Measurements from ENCODE around the gene MLKL.

MLKL gene

GRCh38 chr16:74700438-74701225 is at the start of gene MLKL:
MLKL (minus strand) TSS chr16:74700862; CDS start chr16:74695757, 5,105 bp downstream.
- in situ Hi-C loops (cut with HindIII; ENCODE audit: low sequenced_read_pairs) = loop anchor here (5.0 kb wide), 1 partner anchor 48 kb away; no protein-coding TSS in a partner anchor

GRCh38 chr16:74749291-74750055 is 48.8 kb upstream of the MLKL start:
- in situ Hi-C loops (cut with HindIII; ENCODE audit: low sequenced_read_pairs) = no loop called here

GRCh38 chr16:74748616-74749026 is 48.0 kb upstream of the MLKL start:
- in situ Hi-C loops (cut with HindIII; ENCODE audit: low sequenced_read_pairs) = no loop called here

GRCh38 chr16:74747716-74748615 is 47.3 kb upstream of the MLKL start:
- in situ Hi-C loops (cut with HindIII; ENCODE audit: low sequenced_read_pairs) = no loop called here

GRCh38 chr16:74745926-74746325 is 45.3 kb upstream of the MLKL start:
- in situ Hi-C loops (cut with HindIII; ENCODE audit: low sequenced_read_pairs) = no loop called here

GRCh38 chr16:74745109-74745615 is 44.5 kb upstream of the MLKL start:
- in situ Hi-C loops (cut with HindIII; ENCODE audit: low sequenced_read_pairs) = no loop called here

GRCh38 chr16:74744566-74744965 is 43.9 kb upstream of the MLKL start:
- in situ Hi-C loops (cut with HindIII; ENCODE audit: low sequenced_read_pairs) = no loop called here

- in situ Hi-C loops (cut with HindIII; ENCODE audit: low sequenced_read_pairs) = no loop called here
Measured at GRCh38 chr16:74743668-74744299, 43.1 kb upstream of the MLKL start.

GRCh38 chr16:74743045-74743667 is 42.5 kb upstream of the MLKL start:
- in situ Hi-C loops (cut with HindIII; ENCODE audit: low sequenced_read_pairs) = no loop called here

GRCh38 chr16:74742051-74742481 is 41.4 kb upstream of the MLKL start:
- in situ Hi-C loops (cut with HindIII; ENCODE audit: low sequenced_read_pairs) = no loop called here

- in situ Hi-C loops (cut with HindIII; ENCODE audit: low sequenced_read_pairs) = no loop called here
Measured at GRCh38 chr16:74740795-74741304, 40.2 kb upstream of the MLKL start.

- in situ Hi-C loops (cut with HindIII; ENCODE audit: low sequenced_read_pairs) = no loop called here
Measured at GRCh38 chr16:74739275-74739674, 38.6 kb upstream of the MLKL start.

- in situ Hi-C loops (cut with HindIII; ENCODE audit: low sequenced_read_pairs) = no loop called here
Measured at GRCh38 chr16:74738816-74739215, 38.2 kb upstream of the MLKL start.

GRCh38 chr16:74738113-74738541 is 37.5 kb upstream of the MLKL start:
- in situ Hi-C loops (cut with HindIII; ENCODE audit: low sequenced_read_pairs) = no loop called here

GRCh38 chr16:74737521-74737920 is 36.9 kb upstream of the MLKL start:
- in situ Hi-C loops (cut with HindIII; ENCODE audit: low sequenced_read_pairs) = no loop called here

- in situ Hi-C loops (cut with HindIII; ENCODE audit: low sequenced_read_pairs) = no loop called here
Measured at GRCh38 chr16:74736531-74737157, 36.0 kb upstream of the MLKL start.

GRCh38 chr16:74735554-74735953 is 34.9 kb upstream of the MLKL start:
- in situ Hi-C loops (cut with HindIII; ENCODE audit: low sequenced_read_pairs) = no loop called here

- in situ Hi-C loops (cut with HindIII; ENCODE audit: low sequenced_read_pairs) = no loop called here
Measured at GRCh38 chr16:74735162-74735452, 34.4 kb upstream of the MLKL start.

All from DLD1 (cell line).